ENCODE measurements around the gene TNFAIP8L2.

- TF ChIP-seq EZH2 (optimal IDR thresholded peaks at IDR 0.05; ENCODE audit: low read depth, low read length) (no peak), CTCF (IDR thresholded peaks at IDR 0.05; ENCODE audit: low read length) (no peak)
Observed at GRCh38 chr1:151143057-151143435, 13.4 kb upstream of the TNFAIP8L2 start.

All from MM.1S (cell line).